ENCODE results near the gene PHLPP1. TPM values are rescaled to one million over a fixed set of nuclear protein-coding genes. Genes with fewer than 3 reads are reported as not detected.

PHLPP1 gene
- total RNA-seq, 1 donor from 2014 or later = 13.3 TPM

GRCh38 chr18:62720048-62720447 lies 4.7 kb downstream of the PHLPP1 start:
- no peaks in the 10 kb centered on the region for H3K9me3 ChIP-seq (ENCODE audit: insufficient read depth, low read depth, low read length)
- H3K27ac ChIP-seq (ENCODE audit: low read depth, low read length) = peak overlapping the region; percentile 34
- peak overlapping the region; percentile 90 for H3K4me3 Mint-ChIP-seq (ENCODE audit: unreplicated experiment)
- H3K27me3 ChIP-seq (ENCODE audit: insufficient read depth, low read length) = no peaks in the 10 kb centered on the region
- H3K27me3 Mint-ChIP-seq (ENCODE audit: low read depth, unreplicated experiment) = no peaks in the 10 kb centered on the region
- H3K4me2 ChIP-seq (ENCODE audit: low read length) = peak overlapping the region; percentile 95
- TF ChIP-seq EZH2 (IDR thresholded peaks at IDR 0.05; ENCODE audit: insufficient read depth, low read length) (no peak), CTCF (IDR thresholded peaks at IDR 0.05; ENCODE audit: insufficient read depth, low read depth, low read length) (no peak)
- H3K36me3 ChIP-seq (ENCODE audit: insufficient read depth, low read length) = no peaks in the 10 kb centered on the region
- H4K20me1 ChIP-seq (ENCODE audit: insufficient read depth, low read length) = peaks cover 16% of the 10 kb centered on the region
- H2AFZ ChIP-seq (ENCODE audit: low read depth, low read length) = no peak overlapping the region
- H3K27ac Mint-ChIP-seq (ENCODE audit: unreplicated experiment) = peak overlapping the region; percentile 43
- H3K4me1 ChIP-seq (ENCODE audit: insufficient read depth, low read length) = peaks cover 21% of the 10 kb centered on the region
- H3K4me3 ChIP-seq (ENCODE audit: insufficient read depth, low read depth, low read length) = peak overlapping the region; percentile 71
- no peak for DNase-seq (ENCODE audit: low read depth)
- peaks cover 89% of the 10 kb centered on the region for H3K79me2 ChIP-seq (ENCODE audit: insufficient read depth, low read length)
- no peak for FAIRE-seq
- peak overlapping the region; percentile 74 for H3K9ac ChIP-seq (ENCODE audit: low read length)
- H3K4me1 Mint-ChIP-seq (ENCODE audit: low read depth, unreplicated experiment) = peaks cover 31% of the 10 kb centered on the region
- H3K9me3 Mint-ChIP-seq (ENCODE audit: unreplicated experiment) = no peaks in the 10 kb centered on the region
- H3K36me3 Mint-ChIP-seq (ENCODE audit: low read depth, unreplicated experiment) = no peaks in the 10 kb centered on the region

GRCh38 chr18:62720766-62721613 lies 5.6 kb downstream of the PHLPP1 start:
- Histone ChIP-seq H3K27ac (ENCODE audit: low read depth, low read length) (no peak overlapping the region), H3K9me3 (ENCODE audit: insufficient read depth, low read depth, low read length) (no peaks in the 10 kb centered on the region), H3K4me1 (ENCODE audit: insufficient read depth, low read length) (peaks cover 21% of the 10 kb centered on the region), H2AFZ (ENCODE audit: low read depth, low read length) (peak overlapping the region; percentile 29), H3K79me2 (ENCODE audit: insufficient read depth, low read length) (peaks cover 96% of the 10 kb centered on the region), H3K4me3 (ENCODE audit: insufficient read depth, low read depth, low read length) (peak overlapping the region; percentile 71), H3K4me2 (ENCODE audit: low read length) (peak overlapping the region; percentile 95), H3K36me3 (ENCODE audit: insufficient read depth, low read length) (no peaks in the 10 kb centered on the region), H3K27me3 (ENCODE audit: insufficient read depth, low read length) (no peaks in the 10 kb centered on the region), H3K9ac (ENCODE audit: low read length) (peak overlapping the region; percentile 74), H4K20me1 (ENCODE audit: insufficient read depth, low read length) (peaks cover 16% of the 10 kb centered on the region)
- TF ChIP-seq EZH2 (IDR thresholded peaks at IDR 0.05; ENCODE audit: insufficient read depth, low read length) (no peak), CTCF (IDR thresholded peaks at IDR 0.05; ENCODE audit: insufficient read depth, low read depth, low read length) (no peak)
- no peaks in the 10 kb centered on the region for H3K9me3 Mint-ChIP-seq (ENCODE audit: unreplicated experiment)
- no peaks in the 10 kb centered on the region for H3K27me3 Mint-ChIP-seq (ENCODE audit: low read depth, unreplicated experiment)
- H3K4me3 Mint-ChIP-seq (ENCODE audit: unreplicated experiment) = peak overlapping the region; percentile 77
- no peak for DNase-seq (ENCODE audit: low read depth)
- peak overlapping the region; percentile 67 for H3K27ac Mint-ChIP-seq (ENCODE audit: unreplicated experiment)
- no peak for FAIRE-seq
- no peaks in the 10 kb centered on the region for H3K36me3 Mint-ChIP-seq (ENCODE audit: low read depth, unreplicated experiment)
- peaks cover 31% of the 10 kb centered on the region for H3K4me1 Mint-ChIP-seq (ENCODE audit: low read depth, unreplicated experiment)

Data from astrocyte (in vitro differentiated cells and primary cell).